ENCODE data around the gene FOXL1. TPM values are rescaled to one million over a fixed set of nuclear protein-coding genes. Genes with fewer than 3 reads are reported as not detected.

Gene FOXL1
- total and polyA plus RNA-seq, 9 of the 15 experiments (the other 6 are each of a cell fraction or from before 2014, with no cell fraction given) = not detected

DNA sequence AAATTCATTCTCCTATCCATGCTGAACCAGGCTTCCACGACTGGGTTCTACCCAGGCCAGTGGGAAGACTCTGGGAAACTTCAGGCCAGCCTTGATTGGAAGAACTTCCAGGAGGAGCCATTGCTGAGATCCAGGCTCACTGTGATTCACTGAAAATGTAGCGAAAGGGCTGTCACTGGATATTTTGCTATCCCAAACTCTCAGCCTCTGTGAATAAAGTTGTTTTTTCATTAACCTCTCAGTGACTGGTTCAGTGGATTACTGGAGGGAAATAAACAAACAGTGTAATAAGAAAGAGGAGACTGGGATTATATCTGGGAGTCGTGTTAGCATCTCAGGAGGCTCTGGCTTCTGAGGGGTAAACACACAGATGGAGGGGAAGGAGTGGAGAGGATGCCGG, 3.1 kb downstream of the FOXL1 start (continued):
- TF ChIP-seq, protein P1, sequence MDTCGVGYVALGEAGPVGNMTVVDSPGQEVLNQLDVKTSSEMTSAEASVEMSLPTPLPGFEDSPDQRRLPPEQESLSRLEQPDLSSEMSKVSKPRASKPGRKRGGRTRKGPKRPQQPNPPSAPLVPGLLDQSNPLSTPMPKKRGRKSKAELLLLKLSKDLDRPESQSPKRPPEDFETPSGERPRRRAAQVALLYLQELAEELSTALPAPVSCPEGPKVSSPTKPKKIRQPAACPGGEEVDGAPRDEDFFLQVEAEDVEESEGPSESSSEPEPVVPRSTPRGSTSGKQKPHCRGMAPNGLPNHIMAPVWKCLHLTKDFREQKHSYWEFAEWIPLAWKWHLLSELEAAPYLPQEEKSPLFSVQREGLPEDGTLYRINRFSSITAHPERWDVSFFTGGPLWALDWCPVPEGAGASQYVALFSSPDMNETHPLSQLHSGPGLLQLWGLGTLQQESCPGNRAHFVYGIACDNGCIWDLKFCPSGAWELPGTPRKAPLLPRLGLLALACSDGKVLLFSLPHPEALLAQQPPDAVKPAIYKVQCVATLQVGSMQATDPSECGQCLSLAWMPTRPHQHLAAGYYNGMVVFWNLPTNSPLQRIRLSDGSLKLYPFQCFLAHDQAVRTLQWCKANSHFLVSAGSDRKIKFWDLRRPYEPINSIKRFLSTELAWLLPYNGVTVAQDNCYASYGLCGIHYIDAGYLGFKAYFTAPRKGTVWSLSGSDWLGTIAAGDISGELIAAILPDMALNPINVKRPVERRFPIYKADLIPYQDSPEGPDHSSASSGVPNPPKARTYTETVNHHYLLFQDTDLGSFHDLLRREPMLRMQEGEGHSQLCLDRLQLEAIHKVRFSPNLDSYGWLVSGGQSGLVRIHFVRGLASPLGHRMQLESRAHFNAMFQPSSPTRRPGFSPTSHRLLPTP (IDR thresholded peaks at IDR 0.05; ENCODE audit: borderline replicate concordance, extremely low read depth, insufficient read length) = no peak
- TF ChIP-seq STAT5B (CRISPR knock-in tag; IDR thresholded peaks at IDR 0.05) (no peak), MITF (IDR thresholded peaks at IDR 0.05) (no peak)

- CTCF ChIA-PET (ENCODE audit: low intra/inter-chr PET ratio) = no interaction called here
- H3K27me3 ChIP-seq (ENCODE audit: control insufficient read depth in 2 of 2, insufficient read depth in 2 of 2, low read length in 2 of 2) = peaks cover 22 to 29% of the 10 kb centered on the region in 2 experiments
- ATAC-seq = no peak
- TF ChIP-seq, protein P2, sequence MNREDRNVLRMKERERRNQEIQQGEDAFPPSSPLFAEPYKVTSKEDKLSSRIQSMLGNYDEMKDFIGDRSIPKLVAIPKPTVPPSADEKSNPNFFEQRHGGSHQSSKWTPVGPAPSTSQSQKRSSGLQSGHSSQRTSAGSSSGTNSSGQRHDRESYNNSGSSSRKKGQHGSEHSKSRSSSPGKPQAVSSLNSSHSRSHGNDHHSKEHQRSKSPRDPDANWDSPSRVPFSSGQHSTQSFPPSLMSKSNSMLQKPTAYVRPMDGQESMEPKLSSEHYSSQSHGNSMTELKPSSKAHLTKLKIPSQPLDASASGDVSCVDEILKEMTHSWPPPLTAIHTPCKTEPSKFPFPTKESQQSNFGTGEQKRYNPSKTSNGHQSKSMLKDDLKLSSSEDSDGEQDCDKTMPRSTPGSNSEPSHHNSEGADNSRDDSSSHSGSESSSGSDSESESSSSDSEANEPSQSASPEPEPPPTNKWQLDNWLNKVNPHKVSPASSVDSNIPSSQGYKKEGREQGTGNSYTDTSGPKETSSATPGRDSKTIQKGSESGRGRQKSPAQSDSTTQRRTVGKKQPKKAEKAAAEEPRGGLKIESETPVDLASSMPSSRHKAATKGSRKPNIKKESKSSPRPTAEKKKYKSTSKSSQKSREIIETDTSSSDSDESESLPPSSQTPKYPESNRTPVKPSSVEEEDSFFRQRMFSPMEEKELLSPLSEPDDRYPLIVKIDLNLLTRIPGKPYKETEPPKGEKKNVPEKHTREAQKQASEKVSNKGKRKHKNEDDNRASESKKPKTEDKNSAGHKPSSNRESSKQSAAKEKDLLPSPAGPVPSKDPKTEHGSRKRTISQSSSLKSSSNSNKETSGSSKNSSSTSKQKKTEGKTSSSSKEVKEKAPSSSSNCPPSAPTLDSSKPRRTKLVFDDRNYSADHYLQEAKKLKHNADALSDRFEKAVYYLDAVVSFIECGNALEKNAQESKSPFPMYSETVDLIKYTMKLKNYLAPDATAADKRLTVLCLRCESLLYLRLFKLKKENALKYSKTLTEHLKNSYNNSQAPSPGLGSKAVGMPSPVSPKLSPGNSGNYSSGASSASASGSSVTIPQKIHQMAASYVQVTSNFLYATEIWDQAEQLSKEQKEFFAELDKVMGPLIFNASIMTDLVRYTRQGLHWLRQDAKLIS (CRISPR knock-in tag; IDR thresholded peaks at IDR 0.05) = no peak
- TF ChIP-seq ZMIZ1 (IDR thresholded peaks at IDR 0.05; ENCODE audit: low read depth in 2 of 2, low read length in 2 of 2) = no peak
Observed at GRCh38 chr16:86584071-86584685, 5.8 kb downstream of the FOXL1 start.

More at GRCh38 chr16:86584071-86584685, 5.8 kb downstream of the FOXL1 start:
- FAIRE-seq = no peak
- 0 out of 2 replicates have a peak, but pooled peaks cover 4% of the 10 kb centered on the region for H4K20me1 ChIP-seq (replicated peaks; ENCODE audit: control insufficient read depth, insufficient read depth, low read length)
- 3% methylated on average over 4 of the region's 6 CpGs for WGBS (ENCODE audit: insufficient coverage, low coverage, missing lambda C conversion rate)
- no peaks in the 10 kb centered on the region for H3K36me3 ChIP-seq (ENCODE audit: control insufficient read depth, insufficient read depth, low read length)
- no peak overlapping the region for H3K27ac ChIP-seq (ENCODE audit: extremely low read depth, low read depth, low read length)
- H3K4me2 ChIP-seq (ENCODE audit: insufficient read depth, low read length) = no peak overlapping the region
- H3K9me1 ChIP-seq (ENCODE audit: control insufficient read depth, insufficient read depth, low read length) = no peaks in the 10 kb centered on the region
- in situ Hi-C loops (cut with MboI) = no loop called here
- DNase-seq (ENCODE audit: extremely low read depth in 1 of 4, low spot score in 3 of 4) = no peak
- no peak overlapping the region for H3K9ac ChIP-seq (ENCODE audit: insufficient read depth in 1 of 2, low read depth in 2 of 2, low read length in 2 of 2)
- no peaks in the 10 kb centered on the region for H3K79me2 ChIP-seq (ENCODE audit: control insufficient read depth, insufficient read depth, low read length)
- intact Hi-C loops (cut with micrococcal nuclease) = no loop called here
- no peaks in the 10 kb centered on the region for H3K9me3 ChIP-seq (replicated peaks; ENCODE audit: control insufficient read depth, insufficient read depth, low read depth, low read length)
- POLR2A ChIA-PET = interaction anchor here (0.6 kb wide), 1 partner anchor 8 kb away, joined by 3 read pairs; no protein-coding TSS in a partner anchor
- H3K4me3 ChIP-seq = no peak overlapping the region
- no peak overlapping the region for H2AFZ ChIP-seq (ENCODE audit: low read depth, low read length)
- H3K4me1 ChIP-seq (replicated peaks in 1 of 2; ENCODE audit: control insufficient read depth in 2 of 2, insufficient read depth in 2 of 2, low read length in 2 of 2) = no peaks in the 10 kb centered on the region; a peak in 1 of 5 replicates
- no TSS peak for BruUV-seq (replicated peaks)

Data from K562 (cell line).